H7 (cell line): ENCODE results near the gene CRY2. TPM values are rescaled to one million over a fixed set of nuclear protein-coding genes. Genes with fewer than 3 reads are reported as not detected.

Source experiments
- DNase-seq: peaks from one replicate; pipeline ENCODE4 v3.0.0; 2012
- H3K27me3 ChIP-seq: 2 replicates; pipeline ENCODE4 v1.6.0; 2011; ENCODE audit warnings: mild to moderate bottlenecking, low read length; ENCODE audit not compliant: control insufficient read depth, insufficient read depth
- H3K36me3 ChIP-seq: replicated peaks from 2 replicates; pipeline ENCODE4 v1.5.1; 2011; ENCODE audit warnings: low read length; ENCODE audit not compliant: control insufficient read depth, insufficient read depth
- H3K4me3 ChIP-seq: 2 replicates; pipeline ENCODE4 v1.5.1; 2011; ENCODE audit warnings: low read depth, mild to moderate bottlenecking, control low read depth, low read length, moderate library complexity; ENCODE audit not compliant: insufficient read depth
- total RNA-seq: library from RNA; depleted of rRNA; stranded (reverse); fragments of >200 nt; shearing (Covaris generic); gene quantifications from 2 replicates; pipeline ENCODE4 v1.2.3, GENCODE V29; 2014; rRNA removed

Gene CRY2
- total RNA-seq: 16.0 and 24.1 TPM in 2 replicates

DNA sequence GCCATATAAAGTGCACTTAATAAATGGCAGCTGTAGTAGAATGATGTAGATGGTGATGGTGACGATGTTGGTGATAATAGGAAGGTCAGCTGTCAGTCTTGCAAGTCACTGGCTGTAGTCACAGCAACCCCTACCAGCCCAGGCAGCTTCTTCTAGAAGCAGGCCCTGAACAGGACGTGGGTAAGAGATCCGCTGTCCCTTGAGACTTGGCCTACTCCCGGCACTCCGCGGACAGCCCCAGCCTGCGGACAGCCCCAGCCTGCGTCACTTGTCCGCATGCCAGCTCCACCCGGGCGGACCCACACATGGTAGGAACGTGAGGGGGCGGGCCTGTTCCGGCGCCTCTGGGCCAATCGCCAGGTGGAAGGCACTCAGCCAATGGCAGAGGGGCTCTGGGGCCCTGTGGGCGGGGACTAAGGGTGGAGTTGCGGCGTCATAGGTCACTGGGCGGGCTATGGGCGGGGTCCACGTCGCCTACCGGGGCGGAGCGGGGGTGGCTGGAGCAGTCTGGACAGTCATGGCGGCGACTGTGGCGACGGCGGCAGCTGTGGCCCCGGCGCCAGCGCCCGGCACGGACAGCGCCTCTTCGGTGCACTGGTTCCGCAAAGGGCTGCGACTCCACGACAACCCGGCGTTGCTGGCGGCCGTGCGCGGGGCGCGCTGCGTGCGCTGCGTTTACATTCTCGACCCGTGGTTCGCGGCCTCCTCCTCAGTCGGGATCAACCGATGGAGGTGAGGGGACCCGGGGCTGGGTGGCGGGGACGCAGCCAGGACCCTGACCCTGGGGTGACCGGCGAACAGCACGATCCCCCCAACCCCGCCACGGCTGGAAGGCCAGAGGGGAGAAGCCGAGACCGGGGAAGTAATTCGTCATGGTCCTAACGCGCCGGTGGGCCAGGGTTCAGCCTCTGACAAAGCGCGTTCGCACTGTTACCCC, at the start of gene CRY2:
CRY2 (plus strand) TSS at position 502 of the 937 bp plus-strand sequence; CDS start at position 518, 16 bp downstream.
- Histone ChIP-seq H3K36me3 (no peaks in the 10 kb centered on the region; the same call in 1 of the 2 replicates), H3K27me3 (peaks cover 15% of the 10 kb centered on the region)

DNA sequence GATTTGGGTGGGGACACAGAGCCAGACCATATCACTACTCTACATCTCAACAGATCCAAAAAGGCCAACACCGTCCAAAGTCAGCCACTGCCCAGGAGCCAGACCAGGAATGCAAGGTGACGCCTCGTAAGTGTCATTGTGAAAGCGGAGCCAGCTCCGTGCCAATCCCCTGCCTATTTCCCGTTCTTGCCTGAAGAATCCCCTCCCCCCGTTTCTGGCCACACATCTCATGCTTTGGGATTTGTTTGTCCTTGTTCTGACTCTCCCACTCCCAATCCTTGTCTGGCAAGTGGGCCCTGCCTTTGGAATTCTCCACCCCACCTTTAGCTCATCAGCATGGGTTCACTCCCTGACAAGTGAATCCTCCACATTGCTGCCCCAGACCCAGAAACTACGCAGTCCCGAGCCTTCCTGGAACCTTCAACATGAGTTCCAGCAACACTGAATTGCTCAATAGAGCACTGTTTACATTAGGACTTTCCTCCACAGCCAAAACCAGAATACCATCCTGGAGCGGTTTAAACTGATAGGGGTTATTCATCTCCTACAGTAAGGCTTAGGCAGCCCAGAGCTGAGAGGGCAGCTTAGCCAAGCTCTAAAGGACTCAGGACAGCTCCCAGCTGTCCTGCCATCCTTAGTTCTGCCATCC, 48.4 kb upstream of the CRY2 start:
- Histone ChIP-seq H3K27me3 (peaks cover 11% of the 10 kb centered on the region), H3K36me3 (no peaks in the 10 kb centered on the region), H3K4me3 (no peak overlapping the region)
- no peak for DNase-seq

More for the DNA sequence above, at the start of gene CRY2:
- peak within 1 kb of the TSS; percentile 88 for H3K4me3 ChIP-seq
- DNase-seq: peak; percentile 99

GRCh38 chr11:45799562-45799961, 47.7 kb upstream of the CRY2 start:
- DNase-seq: no peak
- no peaks in the 10 kb centered on the region for H3K36me3 ChIP-seq
- H3K27me3 ChIP-seq: peaks cover 16% of the 10 kb centered on the region
- H3K4me3 ChIP-seq: no peak overlapping the region

GRCh38 chr11:45800261-45800660, 47.0 kb upstream of the CRY2 start:
- Histone ChIP-seq H3K36me3 (no peaks in the 10 kb centered on the region), H3K27me3 (peaks cover 17% of the 10 kb centered on the region), H3K4me3 (no peak overlapping the region)
- no peak for DNase-seq

GRCh38 chr11:45801723-45802315, 45.5 kb upstream of the CRY2 start:
- DNase-seq: no peak
- H3K27me3 ChIP-seq: peaks cover 17% of the 10 kb centered on the region
- H3K4me3 ChIP-seq: no peak overlapping the region
- H3K36me3 ChIP-seq: no peaks in the 10 kb centered on the region

DNA sequence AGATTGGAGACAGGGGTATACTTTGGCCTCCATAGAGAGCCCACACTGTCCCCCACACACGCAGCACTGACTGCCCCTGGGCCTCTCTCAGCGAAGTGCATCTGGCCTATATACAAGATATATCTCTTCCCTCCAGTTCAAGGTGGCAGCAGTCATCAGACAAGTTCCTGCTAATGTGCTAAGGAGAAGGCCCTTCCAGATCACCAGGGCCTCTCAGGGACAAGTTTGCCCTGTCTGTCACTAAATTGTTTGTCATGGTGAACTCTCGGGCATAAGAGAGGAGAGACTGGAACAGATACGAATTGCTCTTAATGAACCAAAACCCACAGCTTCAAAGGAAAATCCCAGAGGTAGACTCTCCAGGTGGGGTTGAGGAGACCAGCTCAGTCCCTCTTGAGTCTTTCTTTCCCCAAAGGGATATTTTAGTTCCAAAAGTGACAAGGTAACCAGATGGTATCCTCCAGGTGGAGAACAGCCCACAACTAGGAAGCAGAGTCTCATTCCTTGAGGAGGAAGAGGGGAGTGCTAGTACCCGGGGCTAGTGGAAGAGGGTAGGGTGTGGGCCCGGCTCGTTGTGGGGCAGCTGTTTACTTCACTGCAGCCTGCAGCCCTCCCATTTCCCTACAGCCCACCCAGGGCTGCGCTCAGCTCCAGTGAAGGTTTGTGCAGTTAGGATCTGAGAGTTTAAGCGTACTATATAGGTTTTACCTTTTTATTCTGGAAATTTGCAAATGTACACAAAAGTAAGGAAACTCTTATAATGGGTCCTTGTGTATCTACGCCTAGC, 44.6 kb upstream of the CRY2 start:
- Histone ChIP-seq H3K4me3 (no peak overlapping the region), H3K27me3 (peaks cover 17% of the 10 kb centered on the region), H3K36me3 (no peaks in the 10 kb centered on the region)
- DNase-seq: no peak

- peak; percentile 82 for DNase-seq
- H3K27me3 ChIP-seq: peaks cover 17% of the 10 kb centered on the region
- no peaks in the 10 kb centered on the region for H3K36me3 ChIP-seq
- peak overlapping the region; percentile 77 for H3K4me3 ChIP-seq
Observed at GRCh38 chr11:45803971-45804760, 43.1 kb upstream of the CRY2 start.

DNA sequence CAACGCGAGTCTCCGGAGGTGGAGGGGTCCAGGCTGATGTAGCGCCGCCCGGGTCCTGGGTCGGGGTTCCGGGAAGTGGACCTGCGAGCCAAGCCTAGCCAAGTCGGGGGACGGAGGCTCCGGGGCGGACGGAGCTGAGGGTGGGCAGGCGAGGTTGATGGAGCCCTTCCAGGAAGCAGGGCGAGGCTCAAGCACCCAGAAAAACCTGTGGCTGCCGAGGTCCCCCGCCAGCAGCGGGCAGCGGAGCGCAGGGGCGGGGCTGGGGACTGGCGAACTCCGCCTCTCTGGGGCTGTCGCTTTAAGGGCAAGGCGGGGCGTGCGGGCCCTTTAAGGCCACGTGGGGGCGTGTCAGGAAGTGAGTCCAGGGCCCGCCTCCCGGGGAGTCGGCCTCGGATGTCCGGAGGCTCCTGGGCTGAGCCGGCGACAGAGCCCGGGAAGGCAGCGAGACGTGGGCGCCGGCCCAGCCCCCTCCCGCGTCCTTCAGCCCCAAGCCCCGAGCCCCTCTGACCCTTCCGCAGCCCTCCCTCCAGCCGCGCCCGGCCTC, 42.4 kb upstream of the CRY2 start, which contains the start of gene SLC35C1:
SLC35C1 (plus strand) TSS at position 389 of the 544 bp plus-strand sequence. CDS start 653 bp downstream, outside the sequence.
- H3K36me3 ChIP-seq: no peaks in the 10 kb centered on the region; the same call in 1 of the 2 replicates
- H3K27me3 ChIP-seq: peaks cover 17% of the 10 kb centered on the region
- H3K4me3 ChIP-seq: peak within 1 kb of the TSS; percentile 77
- peak; percentile 98 for DNase-seq

DNA sequence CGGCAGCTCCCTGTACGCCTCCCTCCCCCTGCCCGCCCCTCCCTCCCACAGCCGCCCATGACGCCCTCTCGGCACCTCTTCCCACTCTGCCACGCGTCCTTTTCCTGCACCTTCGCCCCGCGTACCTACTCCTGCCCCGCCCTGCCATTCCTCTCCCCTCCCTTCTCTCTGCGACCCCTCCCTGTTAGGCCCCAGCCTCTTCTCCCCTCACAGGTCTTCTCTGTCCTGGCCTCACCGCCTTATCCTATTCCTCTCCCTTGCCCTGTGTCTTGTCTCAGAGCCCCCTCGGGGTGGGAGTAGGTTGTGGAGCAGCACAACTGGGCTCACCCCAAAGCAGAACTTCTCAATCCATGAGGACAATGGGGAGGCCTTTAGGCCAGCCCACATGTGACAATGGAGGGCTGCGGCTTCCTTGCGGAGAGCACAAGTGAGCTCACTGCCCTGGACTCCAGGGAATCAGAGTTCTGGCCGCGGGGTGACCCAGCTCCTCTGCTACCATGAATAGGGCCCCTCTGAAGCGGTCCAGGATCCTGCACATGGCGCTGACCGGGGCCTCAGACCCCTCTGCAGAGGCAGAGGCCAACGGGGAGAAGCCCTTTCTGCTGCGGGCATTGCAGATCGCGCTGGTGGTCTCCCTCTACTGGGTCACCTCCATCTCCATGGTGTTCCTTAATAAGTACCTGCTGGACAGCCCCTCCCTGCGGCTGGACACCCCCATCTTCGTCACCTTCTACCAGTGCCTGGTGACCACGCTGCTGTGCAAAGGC, 41.8 kb upstream of the CRY2 start:
- peaks cover 17% of the 10 kb centered on the region for H3K27me3 ChIP-seq
- no peak for DNase-seq
- peak overlapping the region; percentile 77 for H3K4me3 ChIP-seq
- no peaks in the 10 kb centered on the region; the same call in 1 of the 2 replicates for H3K36me3 ChIP-seq

- Histone ChIP-seq H3K4me3 (peak overlapping the region; percentile 77), H3K36me3 (peaks cover 1% of the 10 kb centered on the region; the same call in 1 of the 2 replicates), H3K27me3 (peaks cover 17% of the 10 kb centered on the region)
- no peak for DNase-seq
Observed at GRCh38 chr11:45806072-45806933, 41.0 kb upstream of the CRY2 start.

DNA sequence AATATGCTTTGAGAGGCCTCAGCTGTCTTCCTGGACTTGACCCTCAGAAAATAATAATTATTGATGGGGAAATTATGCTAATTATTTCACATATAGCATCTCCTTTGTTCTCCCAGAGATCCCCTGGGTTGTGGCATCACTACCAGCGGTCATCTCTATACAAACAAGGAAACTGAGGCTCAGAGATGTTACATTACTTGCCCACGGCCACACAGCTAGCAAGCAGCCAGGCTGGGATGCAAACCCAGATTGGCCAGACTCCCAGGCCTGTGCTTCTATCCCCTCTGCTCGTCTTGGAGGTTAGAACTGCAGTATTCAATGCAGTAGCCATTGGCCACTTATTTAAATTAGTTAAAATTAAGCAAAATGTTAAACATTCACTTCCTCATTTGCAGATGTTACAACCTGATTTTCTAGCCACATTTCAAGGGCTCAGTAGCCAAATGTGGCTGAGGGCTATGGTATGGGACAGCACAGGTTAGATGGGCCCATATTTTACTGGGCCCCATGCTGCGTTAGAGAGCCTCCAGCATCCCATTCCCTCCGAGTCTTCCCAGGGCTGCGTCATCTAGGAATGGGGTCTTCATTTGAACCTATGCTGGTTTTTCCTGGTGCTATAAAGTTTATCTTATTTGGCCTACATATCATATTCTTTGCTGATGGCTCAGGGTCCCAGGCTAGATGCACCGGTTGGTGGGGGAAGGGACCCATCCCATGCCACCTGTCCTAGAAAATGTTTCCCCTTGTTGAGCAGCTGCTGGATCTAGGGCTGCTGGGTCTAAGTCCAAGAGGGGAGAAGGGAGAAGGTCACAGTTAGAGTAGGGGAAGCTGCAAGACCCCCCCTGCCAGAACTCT, 40.1 kb upstream of the CRY2 start:
- DNase-seq: no peak
- H3K4me3 ChIP-seq: no peak overlapping the region
- peaks cover 3% of the 10 kb centered on the region; the same call in 1 of the 2 replicates for H3K36me3 ChIP-seq
- peaks cover 17% of the 10 kb centered on the region for H3K27me3 ChIP-seq
